ENCODE results near the gene CLDN11.

Gene CLDN11

GRCh38 chr3:170467007-170467406 lies 48.3 kb downstream of the CLDN11 start:
- DNase-seq (ENCODE audit: low read depth in 2 of 2) = no peak
- no peak overlapping the region for H3K4me3 ChIP-seq (replicated peaks in 1 of 2; ENCODE audit: low read depth in 2 of 2, low read length in 2 of 2)
- no peak for TF ChIP-seq CTCF (IDR thresholded peaks at IDR 0.05; ENCODE audit: low read depth, low read length)

GRCh38 chr3:170467571-170468147 lies 49.0 kb downstream of the CLDN11 start:
- no peak for TF ChIP-seq CTCF (IDR thresholded peaks at IDR 0.05; ENCODE audit: low read depth, low read length)
- DNase-seq (ENCODE audit: low read depth in 2 of 2) = no peak
- H3K4me3 ChIP-seq (replicated peaks in 1 of 2; ENCODE audit: low read depth in 2 of 2, low read length in 2 of 2) = no peak overlapping the region

GRCh38 chr3:170469151-170470062 lies 50.7 kb downstream of the CLDN11 start:
- DNase-seq (ENCODE audit: low read depth in 2 of 2) = no peak
- H3K4me3 ChIP-seq (replicated peaks in 1 of 2; ENCODE audit: low read depth in 2 of 2, low read length in 2 of 2) = no peak overlapping the region
- no peak for TF ChIP-seq CTCF (IDR thresholded peaks at IDR 0.05; ENCODE audit: low read depth, low read length)

GRCh38 chr3:170470063-170471016 lies 51.7 kb downstream of the CLDN11 start:
- no peak overlapping the region for H3K4me3 ChIP-seq (replicated peaks in 1 of 2; ENCODE audit: low read depth in 2 of 2, low read length in 2 of 2)
- peak; percentile 21 to 22 for DNase-seq (ENCODE audit: low read depth in 2 of 2)
- TF ChIP-seq CTCF (IDR thresholded peaks at IDR 0.05; ENCODE audit: low read depth, low read length) = no peak

GRCh38 chr3:170471149-170471548 lies 52.5 kb downstream of the CLDN11 start:
- no peak overlapping the region for H3K4me3 ChIP-seq (replicated peaks in 1 of 2; ENCODE audit: low read depth in 2 of 2, low read length in 2 of 2)
- TF ChIP-seq CTCF (IDR thresholded peaks at IDR 0.05; ENCODE audit: low read depth, low read length) = no peak
- DNase-seq (ENCODE audit: low read depth in 2 of 2) = no peak

- H3K4me3 ChIP-seq (replicated peaks in 1 of 2; ENCODE audit: low read depth in 2 of 2, low read length in 2 of 2) = no peak overlapping the region
- DNase-seq (ENCODE audit: low read depth in 2 of 2) = no peak
- no peak for TF ChIP-seq CTCF (IDR thresholded peaks at IDR 0.05; ENCODE audit: low read depth, low read length)
Observed at GRCh38 chr3:170473358-170473757, 54.7 kb downstream of the CLDN11 start.

All from cardiac fibroblast (primary cell).